Breast epithelium (tissue), 3 donors: ENCODE measurements around the gene CEP112.

Experiments
- CTCF ChIP-seq, 3 donors: fragments of 450-650 bp; IDR thresholded peaks; one replicate each; pipeline ENCODE4 v1.5.1; 2016 to 2017; ENCODE audit warnings: antibody characterized with exemption in 3 of 3, mild to moderate bottlenecking in 3 of 3, moderate library complexity in 3 of 3
- POLR2A ChIP-seq: fragments of 450-650 bp; IDR thresholded peaks from one replicate; pipeline ENCODE4 v1.6.1; 2016; ENCODE audit warnings: antibody characterized with exemption, mild to moderate bottlenecking, moderate library complexity
- POLR2AphosphoS5 ChIP-seq, 3 donors: sonication (generic); formaldehyde crosslinking; IDR thresholded peaks; one replicate each; pipeline ENCODE4 v1.6.1; 2017; ENCODE audit warnings: antibody characterized with exemption in 3 of 3

GRCh38 chr17:66016231-66016630 is 175.7 kb downstream of the CEP112 start:
- TF ChIP-seq POLR2A (no peak), CTCF (IDR thresholded peaks at IDR 0.05) (no peak), POLR2AphosphoS5 (IDR thresholded peaks at IDR 0.05) (no peak)
